ENCODE results near the gene TMBIM1.

- no peak for TF ChIP-seq CTCF (conservative IDR thresholded peaks at IDR 0.05)
- TF ChIP-seq EZH2 (IDR thresholded peaks at IDR 0.05; ENCODE audit: low read depth), result no peak
Measured at GRCh38 chr2:218280260-218280870, 11.9 kb downstream of the TMBIM1 start.
